GM19035 (cell line): ENCODE data around the gene CDKAL1.
"Not testable (repeated sequence)": the region's sequence is repeated elsewhere in the genome, so short reads cannot be mapped to it uniquely, and the experiment has no call there.

Experiments used
- ATAC-seq: cut with Tn5 transposase; IDR thresholded peaks from one replicate; pipeline ENCODE4 v1.9.1; 2021; ENCODE audit not compliant: unreplicated experiment

The CDKAL1 gene

GRCh38 chr6:20909621-20910020, 375.4 kb downstream of the CDKAL1 start:
- no peak for ATAC-seq

DNA sequence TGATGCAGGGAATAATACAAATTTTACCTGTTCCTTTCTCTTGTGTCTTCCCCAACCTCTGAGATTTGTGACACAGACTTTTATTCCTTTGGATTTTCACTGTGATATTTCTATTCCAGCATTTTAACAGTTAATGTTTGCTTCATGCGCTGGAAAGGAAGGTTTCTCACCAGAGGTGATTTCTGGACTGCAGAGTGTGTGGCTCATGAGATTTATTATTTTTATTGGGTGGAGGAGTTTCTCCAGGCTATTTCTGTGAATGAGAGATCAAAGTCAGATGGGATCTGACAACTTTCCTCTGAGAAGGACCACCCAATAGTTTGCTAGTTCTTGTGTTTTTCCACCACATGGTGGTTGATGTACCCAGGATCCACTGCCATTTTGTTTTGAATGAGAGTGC, 377.5 kb downstream of the CDKAL1 start:
- no peak for ATAC-seq

DNA sequence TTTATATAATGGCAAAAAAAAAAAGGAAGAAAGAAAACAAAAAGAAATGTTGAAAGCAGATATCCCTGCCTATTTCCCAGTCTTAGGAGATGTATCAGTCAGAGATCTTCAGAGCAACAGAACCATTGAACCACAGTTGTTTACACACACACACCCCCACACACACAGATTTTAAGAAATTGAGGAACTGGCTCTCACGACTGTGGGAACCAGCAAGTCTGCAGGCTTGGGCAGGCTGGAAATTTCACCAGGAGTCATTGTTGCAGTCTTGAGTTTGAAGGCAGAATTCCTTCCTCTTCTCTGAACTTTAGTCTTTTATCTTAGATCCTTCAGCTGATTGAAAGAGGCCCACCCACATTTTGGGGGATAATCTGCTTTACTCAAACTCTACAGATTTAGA, 380.9 kb downstream of the CDKAL1 start:
- no peak for ATAC-seq

DNA sequence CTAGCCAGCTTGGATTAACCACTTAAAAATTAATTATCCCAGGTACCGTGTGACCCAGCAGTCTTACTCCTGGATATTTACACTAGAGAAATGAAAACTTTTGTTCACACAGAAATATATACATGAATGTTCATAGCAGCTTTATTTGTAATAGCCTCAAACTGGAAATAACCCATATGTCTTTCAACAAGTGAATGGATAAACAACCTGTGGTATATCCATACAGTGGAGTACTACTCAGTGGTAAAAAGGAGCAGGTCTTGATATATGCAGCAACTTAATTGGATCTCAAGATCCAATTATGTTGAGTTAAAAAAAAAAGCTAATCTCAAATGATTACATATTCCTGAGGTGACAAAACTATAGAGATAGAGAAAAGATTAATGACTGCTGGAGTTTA, 381.4 kb downstream of the CDKAL1 start:
- ATAC-seq, result no peak

GRCh38 chr6:20916086-20916485, 381.8 kb downstream of the CDKAL1 start:
- no peak for ATAC-seq

GRCh38 chr6:20918868-20919267, 384.6 kb downstream of the CDKAL1 start:
- ATAC-seq, result no peak

- ATAC-seq, result peak; percentile 89
Observed at GRCh38 chr6:20919677-20920385, 385.6 kb downstream of the CDKAL1 start.

DNA sequence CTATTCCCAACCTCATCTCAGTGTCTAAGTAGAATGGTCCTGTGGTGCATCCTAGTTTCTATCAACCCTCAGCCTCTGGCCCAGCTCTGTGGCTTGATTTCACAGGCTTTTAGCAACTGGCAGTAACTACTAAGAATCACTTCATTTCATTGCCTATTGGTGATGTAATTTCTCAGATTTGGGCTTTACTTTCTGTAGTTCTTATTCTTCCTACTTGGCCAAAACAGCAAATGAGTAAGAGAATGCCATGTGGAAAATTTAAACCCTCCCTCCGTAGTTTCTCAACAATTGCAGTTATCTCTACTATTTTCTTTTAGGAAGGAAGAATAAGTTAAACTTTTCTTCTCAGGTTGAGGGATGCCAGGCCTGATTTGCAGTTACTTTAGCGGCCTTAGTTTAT, 387.3 kb downstream of the CDKAL1 start:
- ATAC-seq, result no peak

DNA sequence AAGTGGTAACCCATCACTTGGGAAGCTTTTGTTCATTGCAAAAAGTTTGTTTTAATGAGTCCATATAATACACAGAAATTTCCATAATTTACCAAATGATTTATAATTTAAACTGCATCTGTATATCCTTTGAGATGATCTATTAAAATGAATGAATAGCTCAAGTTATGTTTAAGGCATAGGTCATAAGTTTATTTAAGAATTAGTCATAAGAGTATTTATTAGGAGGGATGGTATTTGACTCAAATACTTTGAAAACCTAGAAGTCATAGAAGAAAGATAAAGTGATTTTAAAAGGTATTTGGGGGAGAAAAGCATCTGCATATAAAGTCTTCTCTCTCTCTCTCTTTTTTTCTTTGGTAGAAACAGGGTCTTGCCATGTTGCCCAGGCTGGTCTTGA, 388.5 kb downstream of the CDKAL1 start:
- no peak for ATAC-seq

- not testable (repeated sequence) for ATAC-seq
Observed at GRCh38 chr6:20924094-20924493, 389.8 kb downstream of the CDKAL1 start.

GRCh38 chr6:20924911-20925543, 390.8 kb downstream of the CDKAL1 start:
- ATAC-seq, result no peak

GRCh38 chr6:20927130-20927860, 393.0 kb downstream of the CDKAL1 start:
- no peak for ATAC-seq

DNA sequence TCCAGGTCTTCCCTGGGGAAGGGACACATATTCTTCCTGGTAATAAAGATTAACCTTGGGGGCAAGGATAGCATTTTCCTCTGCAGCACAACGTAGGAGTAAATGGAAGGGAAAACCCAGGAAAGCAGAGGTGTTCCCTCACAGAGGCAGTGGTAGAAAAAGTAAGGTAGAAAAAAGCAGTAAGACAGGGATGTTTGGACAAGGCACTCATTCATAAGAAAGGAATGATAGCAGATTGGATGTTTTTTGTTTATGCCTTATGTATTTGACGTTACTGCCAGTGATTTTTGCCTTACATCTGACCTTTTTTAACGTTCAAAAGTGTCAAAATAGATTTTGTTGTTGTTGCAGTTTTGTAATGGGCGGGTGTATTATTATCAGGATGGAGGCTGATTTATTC, 395.0 kb downstream of the CDKAL1 start:
- no peak for ATAC-seq

DNA sequence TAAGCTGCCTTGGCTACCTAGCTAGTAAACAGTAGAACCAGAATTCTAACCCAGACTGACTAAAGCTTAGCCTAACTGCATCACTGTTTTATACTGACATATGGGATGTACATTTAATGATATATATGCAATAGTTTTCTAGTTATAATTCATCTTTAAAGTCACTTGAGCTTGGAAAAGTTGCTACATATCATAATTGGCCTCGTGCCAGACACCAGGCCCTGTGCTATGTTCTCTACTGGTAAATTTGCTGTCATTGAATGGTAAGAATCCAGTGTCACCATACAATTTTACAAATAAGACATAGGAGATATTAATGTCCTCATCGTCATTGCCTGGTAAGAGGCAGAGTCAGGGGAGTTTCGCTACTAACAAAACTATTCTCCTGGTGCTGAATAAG, 396.8 kb downstream of the CDKAL1 start:
- no peak for ATAC-seq

- ATAC-seq, result no peak
Observed at GRCh38 chr6:20931772-20932171, 397.5 kb downstream of the CDKAL1 start.

DNA sequence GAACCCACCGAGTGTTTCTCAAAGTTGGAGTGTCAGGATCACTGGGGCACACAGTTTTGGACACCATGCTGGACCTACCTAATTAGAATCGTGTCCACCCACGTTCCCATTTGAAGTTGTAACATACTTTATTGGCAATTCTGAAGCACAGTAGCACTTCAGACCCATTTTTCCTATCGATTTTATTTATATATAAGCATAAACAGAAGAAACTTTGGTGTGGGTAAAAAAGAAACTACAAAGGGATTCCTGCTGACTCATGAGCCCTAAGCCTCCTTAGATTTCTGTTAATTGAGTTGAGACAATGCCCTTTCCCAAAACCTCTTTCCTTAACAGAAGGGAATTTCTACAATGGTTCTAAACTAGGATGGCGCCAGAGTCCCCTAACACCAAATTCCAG, 398.0 kb downstream of the CDKAL1 start:
- ATAC-seq, result no peak

GRCh38 chr6:20933057-20933788, 399.0 kb downstream of the CDKAL1 start:
- no peak for ATAC-seq

DNA sequence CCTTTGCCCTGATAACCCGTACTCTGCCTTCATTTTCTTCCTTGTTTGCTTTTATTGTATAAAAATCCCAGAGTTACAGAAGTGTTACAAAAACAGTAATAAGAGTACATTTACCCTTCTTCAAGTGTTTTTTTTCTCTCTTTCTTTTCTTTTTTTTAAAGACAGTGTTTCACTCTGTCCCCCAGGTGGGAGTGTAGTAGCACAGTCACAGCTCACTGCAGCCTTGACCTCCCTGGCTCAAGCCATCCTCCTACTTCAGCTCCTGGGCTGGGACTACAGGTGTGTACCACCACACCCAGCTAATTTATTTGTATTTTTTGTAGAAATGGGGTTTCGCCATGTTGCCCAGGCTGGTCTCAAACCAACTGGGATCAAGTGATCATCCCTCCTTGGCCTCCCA, 402.7 kb downstream of the CDKAL1 start:
- no peak for ATAC-seq

DNA sequence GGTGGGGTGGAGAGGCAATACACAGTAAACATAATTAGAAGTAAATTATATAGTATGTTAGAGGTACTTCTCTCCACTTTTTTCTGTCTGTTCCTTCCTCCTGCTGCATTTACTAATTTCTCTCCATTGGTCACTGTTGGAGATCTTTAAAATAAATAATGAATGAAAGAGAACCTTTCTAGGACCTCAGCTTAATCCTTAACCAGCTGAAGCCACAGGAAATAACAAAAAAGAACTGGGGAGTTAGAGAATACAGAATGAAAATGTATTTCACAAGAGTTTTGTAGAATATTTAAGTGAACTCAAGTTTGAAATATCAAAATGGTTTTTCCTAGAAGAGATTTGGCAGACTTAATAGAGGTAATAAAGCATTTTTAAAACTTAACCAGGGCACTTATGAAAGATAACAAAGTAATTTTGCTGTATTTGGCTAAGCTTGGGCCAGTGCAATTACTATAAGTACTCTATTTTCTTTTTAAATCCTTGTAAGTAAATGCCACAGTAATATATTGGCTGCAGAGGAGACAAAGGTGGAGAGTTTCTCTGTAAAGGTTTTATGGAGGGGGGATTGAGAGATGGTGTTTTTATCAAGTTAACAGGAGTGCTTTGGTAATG, 405.0 kb downstream of the CDKAL1 start:
- ATAC-seq, result no peak

- ATAC-seq, result no peak
Observed at GRCh38 chr6:20943040-20943627, 408.9 kb downstream of the CDKAL1 start.

- no peak for ATAC-seq
Observed at GRCh38 chr6:20943922-20944321, 409.7 kb downstream of the CDKAL1 start.
